Right lobe of liver (tissue), 4 donors: Measurements from ENCODE around the gene ZNF154.

Source experiments
- POLR2A ChIP-seq: fragments of 450-650 bp; IDR thresholded peaks from one replicate; pipeline ENCODE4 v1.6.1; 2017; ENCODE audit warnings: antibody characterized with exemption, mild to moderate bottlenecking
- TF ChIP-seq, protein P1 (sequence below), 4 donors: fragments of 200-600 bp in 3 of 4; fragments of 450-650 bp in 1 of 4; IDR thresholded peaks; one replicate each; pipeline versions ENCODE4 v1.5.1 to v1.8.0; 2016 to 2022; ENCODE audit warnings: antibody characterized with exemption in 4 of 4, mild to moderate bottlenecking in 2 of 4
- donor health status: DM: no; HTN: no; CAD: no.
- donor health status: DM: no; HTN: no; CAD: no.
- donor health status: DM: no; HTN: yes; CAD: no.

DNA sequence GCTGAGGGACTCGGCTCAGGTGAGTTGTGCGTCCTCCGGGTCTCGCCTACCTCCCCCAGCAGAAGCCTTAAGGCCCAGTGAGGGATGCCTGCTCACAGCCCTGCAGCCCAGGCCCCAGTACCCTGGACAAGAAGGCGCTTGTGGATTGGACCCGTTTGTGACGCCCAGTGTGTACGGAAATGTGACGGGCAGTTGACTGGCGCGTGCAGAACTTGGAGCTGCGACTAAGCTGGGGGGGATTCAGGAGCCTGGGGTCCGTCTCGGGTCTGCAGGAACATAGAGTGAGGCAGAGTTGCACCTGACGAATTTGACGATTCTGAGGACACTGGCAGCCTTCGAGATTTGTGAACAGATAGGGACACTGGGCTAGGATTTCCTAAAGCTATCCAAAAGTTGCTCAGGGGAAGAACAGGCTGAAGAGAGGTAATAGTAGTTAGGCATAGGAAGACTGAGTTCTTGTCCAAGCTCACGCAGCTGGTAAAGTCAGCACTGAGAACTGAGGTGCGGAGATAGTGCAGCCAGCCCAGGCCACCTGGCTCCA, 26.7 kb downstream of the ZNF154 start:
- TF ChIP-seq POLR2A: no peak
- TF ChIP-seq, protein P1, sequence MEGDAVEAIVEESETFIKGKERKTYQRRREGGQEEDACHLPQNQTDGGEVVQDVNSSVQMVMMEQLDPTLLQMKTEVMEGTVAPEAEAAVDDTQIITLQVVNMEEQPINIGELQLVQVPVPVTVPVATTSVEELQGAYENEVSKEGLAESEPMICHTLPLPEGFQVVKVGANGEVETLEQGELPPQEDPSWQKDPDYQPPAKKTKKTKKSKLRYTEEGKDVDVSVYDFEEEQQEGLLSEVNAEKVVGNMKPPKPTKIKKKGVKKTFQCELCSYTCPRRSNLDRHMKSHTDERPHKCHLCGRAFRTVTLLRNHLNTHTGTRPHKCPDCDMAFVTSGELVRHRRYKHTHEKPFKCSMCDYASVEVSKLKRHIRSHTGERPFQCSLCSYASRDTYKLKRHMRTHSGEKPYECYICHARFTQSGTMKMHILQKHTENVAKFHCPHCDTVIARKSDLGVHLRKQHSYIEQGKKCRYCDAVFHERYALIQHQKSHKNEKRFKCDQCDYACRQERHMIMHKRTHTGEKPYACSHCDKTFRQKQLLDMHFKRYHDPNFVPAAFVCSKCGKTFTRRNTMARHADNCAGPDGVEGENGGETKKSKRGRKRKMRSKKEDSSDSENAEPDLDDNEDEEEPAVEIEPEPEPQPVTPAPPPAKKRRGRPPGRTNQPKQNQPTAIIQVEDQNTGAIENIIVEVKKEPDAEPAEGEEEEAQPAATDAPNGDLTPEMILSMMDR (IDR thresholded peaks at IDR 0.05): no peak
